GM19239 (cell line): ENCODE data around the gene AMBRA1.

Source experiments
- DNase-seq: peaks from one replicate; pipeline ENCODE4 v3.0.0; 2011; ENCODE audit warnings: low spot score; ENCODE audit not compliant: insufficient read length
- FAIRE-seq: peaks from 2 replicates; lab custom pipeline; 2011; peaks lifted over from hg19 to GRCh38; lab: Jason Lieb, UNC

AMBRA1 gene

GRCh38 chr11:46582588-46582987, 11.2 kb downstream of the AMBRA1 start:
- DNase-seq (no peak), FAIRE-seq (no peak)

- FAIRE-seq (no peak), DNase-seq (no peak)
Measured at GRCh38 chr11:46577058-46577457, 16.8 kb downstream of the AMBRA1 start.

GRCh38 chr11:46574656-46575055, 19.2 kb downstream of the AMBRA1 start:
- no peak for DNase-seq
- no peak for FAIRE-seq

- no peak for FAIRE-seq
- no peak for DNase-seq
Measured at GRCh38 chr11:46570790-46571398, 22.9 kb downstream of the AMBRA1 start.

GRCh38 chr11:46565232-46565840, 28.5 kb downstream of the AMBRA1 start:
- DNase-seq (no peak), FAIRE-seq (no peak)

- FAIRE-seq (no peak), DNase-seq (no peak)
Measured at GRCh38 chr11:46564459-46564858, 29.4 kb downstream of the AMBRA1 start.

- FAIRE-seq = no peak
Measured at GRCh38 chr11:46562527-46562926, 31.3 kb downstream of the AMBRA1 start.

GRCh38 chr11:46560300-46560991, 33.4 kb downstream of the AMBRA1 start:
- FAIRE-seq = peak; percentile 80
- peak; percentile 43 for DNase-seq

More at GRCh38 chr11:46562527-46562926, 31.3 kb downstream of the AMBRA1 start:
- no peak for DNase-seq

- FAIRE-seq (no peak), DNase-seq (no peak)
Measured at GRCh38 chr11:46559815-46560214, 34.0 kb downstream of the AMBRA1 start.

- DNase-seq = no peak
- FAIRE-seq = no peak
Measured at GRCh38 chr11:46557684-46558151, 36.1 kb downstream of the AMBRA1 start.

GRCh38 chr11:46555267-46556054, 38.4 kb downstream of the AMBRA1 start:
- peak; percentile 42 for FAIRE-seq
- peak; percentile 22 for DNase-seq

GRCh38 chr11:46554213-46555147, 39.3 kb downstream of the AMBRA1 start:
- DNase-seq = no peak
- peak; percentile 18 for FAIRE-seq

- no peak for DNase-seq
Measured at GRCh38 chr11:46553814-46554212, 40.0 kb downstream of the AMBRA1 start.

GRCh38 chr11:46551261-46551660, 42.6 kb downstream of the AMBRA1 start:
- FAIRE-seq = no peak
- no peak for DNase-seq

More at GRCh38 chr11:46553814-46554212, 40.0 kb downstream of the AMBRA1 start:
- no peak for FAIRE-seq

GRCh38 chr11:46547579-46547978, 46.2 kb downstream of the AMBRA1 start:
- no peak for FAIRE-seq

GRCh38 chr11:46543564-46543963, 50.3 kb downstream of the AMBRA1 start:
- DNase-seq (no peak), FAIRE-seq (no peak)

More at GRCh38 chr11:46547579-46547978, 46.2 kb downstream of the AMBRA1 start:
- DNase-seq = no peak

GRCh38 chr11:46541593-46542371, 52.0 kb downstream of the AMBRA1 start:
- FAIRE-seq (no peak), DNase-seq (no peak)

- DNase-seq (no peak), FAIRE-seq (no peak)
Measured at GRCh38 chr11:46540807-46541206, 53.0 kb downstream of the AMBRA1 start.
